SK-MEL-5 (cell line): ENCODE results near the gene CCNE1. TPM values are rescaled to one million over a fixed set of nuclear protein-coding genes. Genes with fewer than 3 reads are reported as not detected.

Experiments used
- DNase-seq: peaks from one replicate; pipeline ENCODE4 v3.0.0-alpha.2; 2016; ENCODE audit warnings: low read depth, low spot score
- in situ Hi-C: cut with HindIII; loops from 2 replicates; pipeline ENCODE4 v1.10.0; 2016; ENCODE audit warnings: low sequenced_read_pairs, high pct_unique_total_duplicates, low pct_unique_long_range_greater_than_20kb
- total RNA-seq: library from RNA; depleted of rRNA; stranded (reverse); fragments of >200 nt; shearing (Covaris generic); gene quantifications from 2 replicates; pipeline ENCODE4 v1.2.3, GENCODE V29; 2014; rRNA removed

Gene CCNE1
- total RNA-seq, 1 experiment from 2014 or later, result 13.8 TPM

GRCh38 chr19:29851769-29852521, 40.2 kb downstream of the CCNE1 start:
- DNase-seq, result no peak
- in situ Hi-C loops, result no loop called here

GRCh38 chr19:29854033-29854432, 42.2 kb downstream of the CCNE1 start:
- in situ Hi-C loops, result no loop called here
- no peak for DNase-seq

GRCh38 chr19:29855087-29855486, 43.3 kb downstream of the CCNE1 start:
- in situ Hi-C loops, result no loop called here
- DNase-seq, result no peak

GRCh38 chr19:29855741-29856500, 44.1 kb downstream of the CCNE1 start:
- no peak for DNase-seq
- in situ Hi-C loops, result no loop called here

- DNase-seq, result peak; percentile 35
Observed at GRCh38 chr19:29858000-29858596, 46.3 kb downstream of the CCNE1 start.

GRCh38 chr19:29858621-29859020, 46.8 kb downstream of the CCNE1 start:
- in situ Hi-C loops, result no loop called here
- no peak for DNase-seq

More at GRCh38 chr19:29858000-29858596, 46.3 kb downstream of the CCNE1 start:
- in situ Hi-C loops, result no loop called here

GRCh38 chr19:29860492-29860891, 48.7 kb downstream of the CCNE1 start:
- DNase-seq, result peak; percentile 64
- in situ Hi-C loops, result no loop called here

- in situ Hi-C loops, result no loop called here
- no peak for DNase-seq
Observed at GRCh38 chr19:29861574-29861973, 49.8 kb downstream of the CCNE1 start.

- in situ Hi-C loops, result no loop called here
- DNase-seq, result no peak
Observed at GRCh38 chr19:29866011-29866410, 54.2 kb downstream of the CCNE1 start.

- DNase-seq, result no peak
- in situ Hi-C loops, result no loop called here
Observed at GRCh38 chr19:29867984-29868383, 56.2 kb downstream of the CCNE1 start.

GRCh38 chr19:29871143-29871542, 59.4 kb downstream of the CCNE1 start:
- DNase-seq, result peak; percentile 58
- in situ Hi-C loops, result no loop called here

GRCh38 chr19:29872224-29872731, 60.5 kb downstream of the CCNE1 start:
- in situ Hi-C loops, result no loop called here
- DNase-seq, result no peak

GRCh38 chr19:29873024-29873800, 61.4 kb downstream of the CCNE1 start:
- in situ Hi-C loops, result no loop called here
- DNase-seq, result peak; percentile 51

Other genes starting within 250 kb of the CCNE1 start
- 105 TPM in 2 replicates for gene POP4, start 205.7 kb upstream of the CCNE1 start, total RNA-seq
- 12.6 and 13.9 TPM in 2 replicates for gene PLEKHF1, start 146.5 kb upstream of the CCNE1 start, total RNA-seq
- gene C19orf12, start 96.7 kb upstream of the CCNE1 start, total RNA-seq, result 54.7 and 60.3 TPM in 2 replicates
- 72.9 and 75.4 TPM in 2 replicates for gene URI1, start 130.2 kb downstream of the CCNE1 start, total RNA-seq